ENCODE results near the gene BTBD9. TPM values are rescaled to one million over a fixed set of nuclear protein-coding genes. Genes with fewer than 3 reads are reported as not detected.

BTBD9 gene
- total RNA-seq, 4 donors from 2014 or later: 17.3 to 50.3 (median 37.8) TPM

DNA sequence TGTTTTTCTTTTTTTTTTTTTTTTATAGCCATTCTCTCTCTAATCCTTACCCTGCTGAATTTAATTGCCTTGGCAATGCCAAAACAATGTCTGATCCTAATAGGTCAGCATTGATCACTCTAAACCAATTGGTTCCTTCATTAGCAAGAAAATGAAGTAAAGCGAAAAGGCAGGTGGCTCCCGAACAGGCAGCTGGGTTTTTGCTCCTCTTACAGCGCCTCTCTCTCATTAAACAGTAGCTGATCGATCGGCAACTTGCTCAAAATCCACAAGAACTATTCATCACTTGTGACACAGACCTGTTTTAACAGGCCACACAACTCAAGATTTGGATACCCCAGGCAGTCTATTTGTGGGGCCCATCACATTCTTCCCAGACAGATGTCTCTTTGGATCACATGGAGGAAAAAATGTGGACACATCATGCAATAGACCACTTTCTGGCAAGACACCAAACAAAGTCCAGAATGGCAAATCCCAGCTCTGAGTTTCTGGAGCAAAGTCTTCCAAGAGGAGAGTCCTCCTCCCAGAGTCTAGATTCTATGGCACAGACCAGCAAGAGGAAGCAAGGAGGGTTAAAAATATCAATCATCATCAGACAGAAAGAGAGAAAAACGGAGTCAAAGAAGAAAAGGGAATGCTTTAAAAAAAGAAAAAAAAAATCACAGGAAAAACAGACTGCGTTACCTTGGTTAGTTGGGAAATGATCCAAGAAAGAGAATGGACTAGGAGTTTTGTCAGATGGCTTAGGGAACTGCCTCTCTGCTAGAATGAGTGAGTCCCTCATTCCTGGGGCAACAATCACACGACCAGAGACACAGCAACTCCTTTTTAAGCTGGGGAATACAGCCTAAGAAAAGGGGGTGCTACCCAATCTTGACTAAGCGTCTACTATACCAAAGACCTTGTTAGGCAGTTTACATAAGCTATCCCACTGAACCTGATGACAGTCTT, 247.8 kb downstream of the BTBD9 start:
- DNase-seq: no peak
- no peaks in the 10 kb centered on the region for H3K36me3 ChIP-seq
- no peaks in the 10 kb centered on the region for H3K9me3 ChIP-seq
- TF ChIP-seq, protein P1, sequence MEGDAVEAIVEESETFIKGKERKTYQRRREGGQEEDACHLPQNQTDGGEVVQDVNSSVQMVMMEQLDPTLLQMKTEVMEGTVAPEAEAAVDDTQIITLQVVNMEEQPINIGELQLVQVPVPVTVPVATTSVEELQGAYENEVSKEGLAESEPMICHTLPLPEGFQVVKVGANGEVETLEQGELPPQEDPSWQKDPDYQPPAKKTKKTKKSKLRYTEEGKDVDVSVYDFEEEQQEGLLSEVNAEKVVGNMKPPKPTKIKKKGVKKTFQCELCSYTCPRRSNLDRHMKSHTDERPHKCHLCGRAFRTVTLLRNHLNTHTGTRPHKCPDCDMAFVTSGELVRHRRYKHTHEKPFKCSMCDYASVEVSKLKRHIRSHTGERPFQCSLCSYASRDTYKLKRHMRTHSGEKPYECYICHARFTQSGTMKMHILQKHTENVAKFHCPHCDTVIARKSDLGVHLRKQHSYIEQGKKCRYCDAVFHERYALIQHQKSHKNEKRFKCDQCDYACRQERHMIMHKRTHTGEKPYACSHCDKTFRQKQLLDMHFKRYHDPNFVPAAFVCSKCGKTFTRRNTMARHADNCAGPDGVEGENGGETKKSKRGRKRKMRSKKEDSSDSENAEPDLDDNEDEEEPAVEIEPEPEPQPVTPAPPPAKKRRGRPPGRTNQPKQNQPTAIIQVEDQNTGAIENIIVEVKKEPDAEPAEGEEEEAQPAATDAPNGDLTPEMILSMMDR (IDR thresholded peaks at IDR 0.05): no peak
- TF ChIP-seq POLR2A (IDR thresholded peaks at IDR 0.05): no peak
- H3K27ac ChIP-seq: no peak overlapping the region
- no peaks in the 10 kb centered on the region for H3K4me1 ChIP-seq
- no peaks in the 10 kb centered on the region for H3K27me3 ChIP-seq
- no peak overlapping the region for H3K4me3 ChIP-seq

DNA sequence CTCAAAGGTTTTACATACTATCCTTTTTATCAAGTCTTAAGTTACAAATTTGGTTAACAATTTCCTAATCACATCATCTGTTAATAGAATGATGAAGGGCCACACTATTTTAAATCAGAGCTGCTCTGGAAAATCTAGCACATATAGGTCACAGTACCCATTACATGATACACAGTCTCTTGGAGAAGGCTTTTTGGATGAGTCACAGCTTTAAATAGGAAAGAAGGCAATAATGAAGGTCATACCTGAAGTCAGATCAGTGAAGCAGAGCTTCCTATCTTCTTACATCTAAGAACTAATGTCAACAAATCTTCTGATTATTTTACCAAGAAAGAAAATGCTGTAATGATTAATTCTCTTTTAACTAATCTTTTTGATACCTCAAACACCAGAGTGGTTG, 248.5 kb downstream of the BTBD9 start:
- H3K4me3 ChIP-seq: no peak overlapping the region

DNA sequence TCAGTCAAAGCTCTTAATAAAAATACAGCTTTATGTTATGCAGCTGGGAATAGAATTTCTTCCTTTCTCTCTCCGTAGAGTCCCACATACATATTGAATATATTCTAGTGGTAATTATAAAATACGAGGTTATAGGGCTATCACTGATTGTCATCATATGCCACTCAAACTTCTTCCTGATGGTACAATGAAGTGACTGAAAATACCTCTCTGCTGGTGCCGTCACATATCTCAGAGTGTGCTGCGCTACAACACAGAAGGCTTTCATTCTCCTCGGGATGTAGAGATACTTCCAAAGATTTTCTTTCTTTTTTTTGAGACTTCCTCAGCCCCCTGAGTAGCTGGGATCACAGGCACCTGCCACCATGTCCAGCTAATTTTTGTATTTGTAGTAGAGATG, 249.9 kb downstream of the BTBD9 start:
- Histone ChIP-seq H3K27me3 (no peaks in the 10 kb centered on the region), H3K27ac (no peak overlapping the region), H3K4me3 (no peak overlapping the region), H3K4me1 (no peaks in the 10 kb centered on the region), H3K36me3 (no peaks in the 10 kb centered on the region), H3K9me3 (no peaks in the 10 kb centered on the region)
- DNase-seq: no peak
- TF ChIP-seq, protein P1 (IDR thresholded peaks at IDR 0.05): no peak
- no peak for TF ChIP-seq POLR2A (IDR thresholded peaks at IDR 0.05)

More for the DNA sequence above, 248.5 kb downstream of the BTBD9 start:
- H3K36me3 ChIP-seq: no peaks in the 10 kb centered on the region
- H3K27ac ChIP-seq: no peak overlapping the region
- no peaks in the 10 kb centered on the region for H3K9me3 ChIP-seq
- no peaks in the 10 kb centered on the region for H3K4me1 ChIP-seq
- DNase-seq: no peak
- no peaks in the 10 kb centered on the region for H3K27me3 ChIP-seq
- TF ChIP-seq, protein P1 (IDR thresholded peaks at IDR 0.05): no peak
- TF ChIP-seq POLR2A (IDR thresholded peaks at IDR 0.05): no peak

DNA sequence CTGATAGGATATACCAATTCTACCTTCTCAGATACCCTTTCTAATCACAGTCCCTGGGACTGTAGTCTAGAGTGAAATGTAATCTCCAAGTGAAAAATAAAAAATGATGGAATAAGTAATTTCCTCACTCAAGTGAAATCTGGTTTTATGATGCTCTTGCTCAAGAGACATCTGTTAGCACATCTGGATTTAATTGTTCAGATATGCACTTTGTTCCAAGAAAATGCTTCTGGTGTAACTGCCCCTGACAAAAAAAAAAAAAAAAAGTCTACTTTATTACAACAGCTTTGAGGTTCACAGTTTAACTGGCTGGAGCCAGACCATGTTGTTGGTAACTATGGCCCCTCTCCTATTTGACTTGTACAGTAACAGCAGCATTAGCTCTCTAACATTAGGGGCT, 251.8 kb downstream of the BTBD9 start:
- H3K4me1 ChIP-seq: no peaks in the 10 kb centered on the region
- no peaks in the 10 kb centered on the region for H3K36me3 ChIP-seq
- DNase-seq: no peak
- H3K27ac ChIP-seq: no peak overlapping the region
- no peak for TF ChIP-seq POLR2A (IDR thresholded peaks at IDR 0.05)
- TF ChIP-seq, protein P1 (IDR thresholded peaks at IDR 0.05): no peak
- no peaks in the 10 kb centered on the region for H3K27me3 ChIP-seq
- H3K4me3 ChIP-seq: no peak overlapping the region
- no peaks in the 10 kb centered on the region for H3K9me3 ChIP-seq

DNA sequence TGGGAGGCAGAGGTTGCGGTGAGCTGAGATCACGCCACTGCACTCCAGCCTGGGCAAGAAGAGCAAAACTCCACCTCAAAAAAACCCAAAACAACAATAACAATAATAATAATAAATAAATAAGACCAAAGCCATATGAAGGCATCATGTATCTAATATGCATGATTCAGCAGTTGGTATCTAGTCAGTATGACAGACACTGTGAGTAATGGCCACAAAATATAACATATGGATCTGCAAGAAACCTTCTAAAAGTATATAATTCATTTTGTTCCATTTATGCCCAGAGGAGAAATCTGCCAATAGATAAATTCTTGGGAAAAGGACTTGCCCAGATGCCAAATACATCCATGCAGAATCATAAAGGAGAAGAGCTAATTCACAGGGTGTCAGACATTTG, 252.3 kb downstream of the BTBD9 start:
- no peak for DNase-seq
- Histone ChIP-seq H3K4me1 (no peaks in the 10 kb centered on the region), H3K9me3 (no peaks in the 10 kb centered on the region), H3K36me3 (no peaks in the 10 kb centered on the region), H3K27me3 (no peaks in the 10 kb centered on the region), H3K4me3 (no peak overlapping the region), H3K27ac (no peak overlapping the region)
- no peak for TF ChIP-seq POLR2A (IDR thresholded peaks at IDR 0.05)
- TF ChIP-seq, protein P1 (IDR thresholded peaks at IDR 0.05): no peak

Measured in Peyer's patch (tissue), 4 donors.